MM.1S (cell line): ENCODE results near the gene TRAPPC12.

Experiments used
- CTCF ChIP-seq: fragments of 300-600 bp; sonication (generic); IDR thresholded peaks from 2 replicates; pipeline ENCODE4 v1.5.1; 2016; ENCODE audit warnings: antibody characterized with exemption, low read length, mixed read lengths
- EZH2 ChIP-seq: fragments of 300-600 bp; sonication (generic); optimal IDR thresholded peaks from 2 replicates; pipeline ENCODE3; 2017; ENCODE audit warnings: low read depth, mild to moderate bottlenecking, antibody characterized with exemption, low read length, mixed read lengths

DNA sequence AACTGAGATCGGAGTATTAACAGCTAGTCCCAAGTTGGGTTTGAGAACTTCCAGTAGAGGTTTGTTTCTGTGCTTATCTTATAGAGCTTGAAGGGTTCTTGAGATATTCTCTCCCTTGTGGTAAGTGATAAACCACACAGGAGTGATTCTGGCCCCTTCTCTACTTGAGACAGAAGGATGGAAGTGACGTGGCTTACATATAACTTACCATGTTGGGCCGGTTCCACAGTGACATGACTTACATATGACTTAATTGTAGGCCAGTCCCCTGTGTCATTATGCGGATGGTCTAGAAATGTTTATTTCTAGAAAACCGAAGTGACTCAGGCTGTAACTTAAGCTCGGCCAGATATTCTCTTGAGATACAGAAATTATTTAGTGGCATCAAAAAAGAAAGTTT, 62.7 kb downstream of the TRAPPC12 start:
- TF ChIP-seq CTCF = no peak
- TF ChIP-seq EZH2 = no peak
